IPS DF 19.7 (cell line): ENCODE results near the gene FOXP1.

Source experiments
- DNase-seq: peaks from one replicate; pipeline ENCODE4 v3.0.0-alpha.2; 2013; ENCODE audit warnings: low read depth, low spot score

The FOXP1 gene

GRCh38 chr3:71131375-71132314 lies 451.9 kb downstream of the FOXP1 start:
- DNase-seq = no peak

- no peak for DNase-seq
Measured at GRCh38 chr3:71130471-71131374, 452.8 kb downstream of the FOXP1 start.

- no peak for DNase-seq
Measured at GRCh38 chr3:71129611-71130431, 453.7 kb downstream of the FOXP1 start.

- no peak for DNase-seq
Measured at GRCh38 chr3:71128961-71129360, 454.6 kb downstream of the FOXP1 start.

GRCh38 chr3:71127844-71128243 lies 455.7 kb downstream of the FOXP1 start:
- DNase-seq = no peak

- DNase-seq = no peak
Measured at GRCh38 chr3:71127052-71127831, 456.3 kb downstream of the FOXP1 start.

- no peak for DNase-seq
Measured at GRCh38 chr3:71125738-71126137, 457.8 kb downstream of the FOXP1 start.

- DNase-seq = no peak
Measured at GRCh38 chr3:71124048-71124447, 459.5 kb downstream of the FOXP1 start.

- DNase-seq = no peak
Measured at GRCh38 chr3:71122641-71123040, 460.9 kb downstream of the FOXP1 start.

GRCh38 chr3:71121429-71122167 lies 461.9 kb downstream of the FOXP1 start:
- no peak for DNase-seq

- no peak for DNase-seq
Measured at GRCh38 chr3:71120012-71120411, 463.5 kb downstream of the FOXP1 start.

GRCh38 chr3:71119171-71119570 lies 464.4 kb downstream of the FOXP1 start:
- no peak for DNase-seq

- no peak for DNase-seq
Measured at GRCh38 chr3:71118436-71118835, 465.1 kb downstream of the FOXP1 start.

- DNase-seq = no peak
Measured at GRCh38 chr3:71117572-71118247, 465.8 kb downstream of the FOXP1 start.

GRCh38 chr3:71114610-71115009 lies 468.9 kb downstream of the FOXP1 start:
- DNase-seq = no peak

GRCh38 chr3:71112576-71112975 lies 471.0 kb downstream of the FOXP1 start:
- DNase-seq = no peak

GRCh38 chr3:71111784-71112440 lies 471.6 kb downstream of the FOXP1 start:
- no peak for DNase-seq

GRCh38 chr3:71110385-71111222 lies 472.9 kb downstream of the FOXP1 start:
- DNase-seq = no peak
